ENCODE measurements around the gene FOXR1. TPM values are rescaled to one million over a fixed set of nuclear protein-coding genes. Genes with fewer than 3 reads are reported as not detected.
"Not testable (repeated sequence)": the region's sequence is repeated elsewhere in the genome, so short reads cannot be mapped to it uniquely, and the experiment has no call there.

FOXR1 gene
- total RNA-seq, 1 donor from 2014 or later = not detected

- H3K4me3 ChIP-seq (ENCODE audit: insufficient read depth, low read depth, low read length) = no peak overlapping the region
Observed at GRCh38 chr11:118961189-118961588, 10.4 kb upstream of the FOXR1 start.

GRCh38 chr11:118961591-118961990 lies 10.0 kb upstream of the FOXR1 start:
- H3K27ac Mint-ChIP-seq (ENCODE audit: unreplicated experiment) = no peak overlapping the region
- DNase-seq (ENCODE audit: low read depth) (no peak), FAIRE-seq (no peak)
- Histone ChIP-seq H3K9ac (ENCODE audit: low read length) (no peak overlapping the region), H3K79me2 (ENCODE audit: insufficient read depth, low read length) (no peaks in the 10 kb centered on the region), H3K36me3 (ENCODE audit: insufficient read depth, low read length) (no peaks in the 10 kb centered on the region), H3K9me3 (ENCODE audit: insufficient read depth, low read depth, low read length) (no peaks in the 10 kb centered on the region), H2AFZ (ENCODE audit: low read depth, low read length) (no peak overlapping the region), H3K27ac (ENCODE audit: low read depth, low read length) (no peak overlapping the region), H3K27me3 (ENCODE audit: insufficient read depth, low read length) (peaks cover 9% of the 10 kb centered on the region), H3K4me3 (ENCODE audit: insufficient read depth, low read depth, low read length) (no peak overlapping the region), H3K4me2 (ENCODE audit: low read length) (no peak overlapping the region), H4K20me1 (ENCODE audit: insufficient read depth, low read length) (no peaks in the 10 kb centered on the region), H3K4me1 (ENCODE audit: insufficient read depth, low read length) (no peaks in the 10 kb centered on the region)
- no peaks in the 10 kb centered on the region for H3K4me1 Mint-ChIP-seq (ENCODE audit: low read depth, unreplicated experiment)
- H3K27me3 Mint-ChIP-seq (ENCODE audit: low read depth, unreplicated experiment) = peaks cover 34% of the 10 kb centered on the region
- TF ChIP-seq CTCF (IDR thresholded peaks at IDR 0.05; ENCODE audit: insufficient read depth, low read depth, low read length) = no peak
- no peaks in the 10 kb centered on the region for H3K36me3 Mint-ChIP-seq (ENCODE audit: low read depth, unreplicated experiment)
- H3K9me3 Mint-ChIP-seq (ENCODE audit: unreplicated experiment) = no peaks in the 10 kb centered on the region
- no peak overlapping the region for H3K4me3 Mint-ChIP-seq (ENCODE audit: unreplicated experiment)

More at GRCh38 chr11:118961189-118961588, 10.4 kb upstream of the FOXR1 start:
- Histone ChIP-seq H3K79me2 (ENCODE audit: insufficient read depth, low read length) (no peaks in the 10 kb centered on the region), H3K4me1 (ENCODE audit: insufficient read depth, low read length) (no peaks in the 10 kb centered on the region), H3K9me3 (ENCODE audit: insufficient read depth, low read depth, low read length) (no peaks in the 10 kb centered on the region), H3K27me3 (ENCODE audit: insufficient read depth, low read length) (peaks cover 9% of the 10 kb centered on the region), H4K20me1 (ENCODE audit: insufficient read depth, low read length) (no peaks in the 10 kb centered on the region), H2AFZ (ENCODE audit: low read depth, low read length) (no peak overlapping the region), H3K9ac (ENCODE audit: low read length) (no peak overlapping the region), H3K27ac (ENCODE audit: low read depth, low read length) (no peak overlapping the region), H3K4me2 (ENCODE audit: low read length) (no peak overlapping the region), H3K36me3 (ENCODE audit: insufficient read depth, low read length) (no peaks in the 10 kb centered on the region)
- TF ChIP-seq CTCF (IDR thresholded peaks at IDR 0.05; ENCODE audit: insufficient read depth, low read depth, low read length) = no peak
- TF ChIP-seq EZH2 (IDR thresholded peaks at IDR 0.05; ENCODE audit: insufficient read depth, low read length) = no peak
- FAIRE-seq (no peak), DNase-seq (ENCODE audit: low read depth) (no peak)
- H3K4me3 Mint-ChIP-seq (ENCODE audit: unreplicated experiment) = no peak overlapping the region
- H3K4me1 Mint-ChIP-seq (ENCODE audit: low read depth, unreplicated experiment) = no peaks in the 10 kb centered on the region
- no peaks in the 10 kb centered on the region for H3K9me3 Mint-ChIP-seq (ENCODE audit: unreplicated experiment)
- H3K27me3 Mint-ChIP-seq (ENCODE audit: low read depth, unreplicated experiment) = peaks cover 38% of the 10 kb centered on the region
- H3K36me3 Mint-ChIP-seq (ENCODE audit: low read depth, unreplicated experiment) = no peaks in the 10 kb centered on the region
- H3K27ac Mint-ChIP-seq (ENCODE audit: unreplicated experiment) = no peak overlapping the region

- not testable (repeated sequence) for H3K4me3 ChIP-seq (ENCODE audit: insufficient read depth, low read depth, low read length); H3K27me3 Mint-ChIP-seq (ENCODE audit: low read depth, unreplicated experiment); H4K20me1 ChIP-seq (ENCODE audit: insufficient read depth, low read length); H3K4me1 ChIP-seq (ENCODE audit: insufficient read depth, low read length); H3K9me3 Mint-ChIP-seq (ENCODE audit: unreplicated experiment); H2AFZ ChIP-seq (ENCODE audit: low read depth, low read length); H3K36me3 Mint-ChIP-seq (ENCODE audit: low read depth, unreplicated experiment); H3K27me3 ChIP-seq (ENCODE audit: insufficient read depth, low read length); FAIRE-seq; DNase-seq (ENCODE audit: low read depth); H3K9me3 ChIP-seq (ENCODE audit: insufficient read depth, low read depth, low read length); H3K4me1 Mint-ChIP-seq (ENCODE audit: low read depth, unreplicated experiment); H3K79me2 ChIP-seq (ENCODE audit: insufficient read depth, low read length); H3K4me2 ChIP-seq (ENCODE audit: low read length); H3K27ac Mint-ChIP-seq (ENCODE audit: unreplicated experiment); H3K36me3 ChIP-seq (ENCODE audit: insufficient read depth, low read length); H3K4me3 Mint-ChIP-seq (ENCODE audit: unreplicated experiment); H3K27ac ChIP-seq (ENCODE audit: low read depth, low read length); H3K9ac ChIP-seq (ENCODE audit: low read length)
Observed at GRCh38 chr11:118969508-118969907, 2.1 kb upstream of the FOXR1 start.
